Gastroesophageal sphincter (tissue), 3 donors: Measurements from ENCODE around the gene CNP.
"Not testable (repeated sequence)": the region's sequence is repeated elsewhere in the genome, so short reads cannot be mapped to it uniquely, and the experiment has no call there.

ENCODE experiments used
- CTCF ChIP-seq, 4 experiments: fragments of 200-600 bp in 2 of 4; fragments of 450-650 bp in 2 of 4; sonication (generic) in 1 of 4; IDR thresholded peaks; one replicate each; pipeline ENCODE4 v1.5.1; 2017 to 2019; ENCODE audit warnings: antibody characterized with exemption in 4 of 4, mild to moderate bottlenecking in 2 of 4, moderate library complexity in 2 of 4
- POLR2A ChIP-seq, 2 donors: fragments of 450-650 bp; IDR thresholded peaks; one replicate each; pipeline ENCODE4 v1.6.1; 2017; ENCODE audit warnings: antibody characterized with exemption in 2 of 2, mild to moderate bottlenecking in 2 of 2, moderate library complexity in 1 of 2

GRCh38 chr17:41931715-41932114 lies 34.9 kb upstream of the CNP start:
- TF ChIP-seq CTCF, POLR2A (IDR thresholded peaks at IDR 0.05): not testable (repeated sequence)
